ENCODE measurements around the gene COPB2.
"Not testable (repeated sequence)": the region's sequence is repeated elsewhere in the genome, so short reads cannot be mapped to it uniquely, and the experiment has no call there.

DNA sequence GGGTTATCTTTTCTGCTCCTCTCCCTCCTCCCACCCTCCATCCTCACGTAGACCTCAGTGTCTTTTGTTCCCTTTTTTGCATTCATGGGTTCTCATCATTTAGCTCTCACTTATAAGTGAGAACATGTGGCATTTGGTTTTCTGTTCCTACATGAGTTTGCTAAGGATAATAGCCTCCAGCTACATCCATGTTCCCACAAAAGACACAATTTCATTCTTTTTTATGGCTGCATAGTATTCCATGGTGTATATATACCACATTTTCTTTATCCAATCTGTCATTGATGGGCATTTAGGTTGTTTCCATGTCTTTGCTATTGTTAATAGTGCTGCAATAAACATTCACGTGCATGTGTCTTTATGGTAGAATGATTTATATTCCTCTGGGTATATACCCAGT is 11.7 kb upstream of the COPB2 start:
- not testable (repeated sequence) for TF ChIP-seq POLR2A (IDR thresholded peaks at IDR 0.05)
- TF ChIP-seq, protein P1, sequence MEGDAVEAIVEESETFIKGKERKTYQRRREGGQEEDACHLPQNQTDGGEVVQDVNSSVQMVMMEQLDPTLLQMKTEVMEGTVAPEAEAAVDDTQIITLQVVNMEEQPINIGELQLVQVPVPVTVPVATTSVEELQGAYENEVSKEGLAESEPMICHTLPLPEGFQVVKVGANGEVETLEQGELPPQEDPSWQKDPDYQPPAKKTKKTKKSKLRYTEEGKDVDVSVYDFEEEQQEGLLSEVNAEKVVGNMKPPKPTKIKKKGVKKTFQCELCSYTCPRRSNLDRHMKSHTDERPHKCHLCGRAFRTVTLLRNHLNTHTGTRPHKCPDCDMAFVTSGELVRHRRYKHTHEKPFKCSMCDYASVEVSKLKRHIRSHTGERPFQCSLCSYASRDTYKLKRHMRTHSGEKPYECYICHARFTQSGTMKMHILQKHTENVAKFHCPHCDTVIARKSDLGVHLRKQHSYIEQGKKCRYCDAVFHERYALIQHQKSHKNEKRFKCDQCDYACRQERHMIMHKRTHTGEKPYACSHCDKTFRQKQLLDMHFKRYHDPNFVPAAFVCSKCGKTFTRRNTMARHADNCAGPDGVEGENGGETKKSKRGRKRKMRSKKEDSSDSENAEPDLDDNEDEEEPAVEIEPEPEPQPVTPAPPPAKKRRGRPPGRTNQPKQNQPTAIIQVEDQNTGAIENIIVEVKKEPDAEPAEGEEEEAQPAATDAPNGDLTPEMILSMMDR (IDR thresholded peaks at IDR 0.05) = not testable (repeated sequence)
